ENCODE data around the gene ZNHIT3. TPM values are rescaled to one million over a fixed set of nuclear protein-coding genes. Genes with fewer than 3 reads are reported as not detected.

Gene ZNHIT3
- total and polyA plus RNA-seq, 2 of the 13 experiments (the other 11 are each of a cell fraction or from before 2014, with no cell fraction given), result 66.6 to 77.4 TPM

DNA sequence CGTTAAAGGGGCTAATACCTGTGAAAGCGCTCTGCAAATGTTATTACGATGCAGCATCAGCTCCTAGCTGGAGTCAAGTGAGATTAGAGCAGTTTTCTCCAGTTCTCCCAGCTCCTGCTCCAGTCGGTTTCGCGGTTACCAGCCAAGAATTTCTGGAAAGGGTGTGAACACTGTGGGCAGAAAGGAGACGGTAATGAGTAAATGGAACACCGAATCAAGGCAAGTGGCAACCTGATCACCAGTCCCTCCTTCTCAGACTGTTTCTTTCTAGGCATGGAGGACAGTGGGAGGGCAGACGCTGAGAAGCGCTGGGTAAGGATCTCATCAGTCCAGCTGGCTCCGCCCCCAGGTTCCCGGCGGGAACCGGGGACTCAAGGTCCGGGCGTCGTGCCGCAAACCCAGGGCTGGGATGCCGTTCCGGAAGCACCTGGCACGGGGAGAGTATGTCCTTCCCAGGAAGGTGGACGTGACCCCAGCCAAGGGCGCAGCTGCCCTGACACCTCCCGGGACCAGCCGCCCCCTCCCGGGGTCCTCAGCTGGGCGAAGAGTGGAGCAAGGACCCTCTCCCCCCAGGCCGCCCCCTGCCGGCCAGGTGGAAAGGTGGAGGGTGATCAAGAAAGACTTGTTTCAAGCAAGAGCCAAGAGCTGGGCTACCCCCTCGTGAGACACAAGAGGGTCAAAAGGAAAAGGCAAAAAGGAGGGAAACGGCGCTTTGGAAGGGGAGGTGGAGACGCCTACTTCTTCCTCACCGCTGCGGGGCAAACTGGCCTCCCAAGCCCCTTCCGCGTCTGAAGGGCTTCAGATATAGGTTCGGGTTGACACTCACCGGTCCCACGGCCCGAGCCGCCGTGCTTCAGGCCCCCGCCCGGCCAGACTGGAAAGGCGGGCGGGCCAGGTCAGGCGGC is 47.7 kb downstream of the ZNHIT3 start (continued):
- TF ChIP-seq CCDC6 (CRISPR knock-in tag; IDR thresholded peaks at IDR 0.05) (peak; percentile 38; the same call in 1 of the 2 replicates), ZMAT3 (CRISPR knock-in tag; conservative IDR thresholded peaks at IDR 0.05) (no peak; the same call in none of the 2 replicates), ZNF790 (CRISPR knock-in tag; IDR thresholded peaks at IDR 0.05; ENCODE audit: borderline replicate concordance) (peak; percentile 7; the same call in 1 of the 2 replicates), ZNF30 (CRISPR knock-in tag; IDR thresholded peaks at IDR 0.05) (no peak), SPEN (CRISPR knock-in tag; IDR thresholded peaks at IDR 0.05; ENCODE audit: low read depth) (peak; percentile 16), ZNF335 (CRISPR knock-in tag; IDR thresholded peaks at IDR 0.05) (peak; percentile 21; the same call in 1 of the 2 replicates), ZNF605 (CRISPR knock-in tag; IDR thresholded peaks at IDR 0.05) (0 out of 2 replicates have a peak, but pooled peaks have one; percentile 38)
- TF ChIP-seq, protein P1, sequence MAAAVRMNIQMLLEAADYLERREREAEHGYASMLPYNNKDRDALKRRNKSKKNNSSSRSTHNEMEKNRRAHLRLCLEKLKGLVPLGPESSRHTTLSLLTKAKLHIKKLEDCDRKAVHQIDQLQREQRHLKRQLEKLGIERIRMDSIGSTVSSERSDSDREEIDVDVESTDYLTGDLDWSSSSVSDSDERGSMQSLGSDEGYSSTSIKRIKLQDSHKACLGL (CRISPR knock-in tag; IDR thresholded peaks at IDR 0.05), result 0 out of 2 replicates have a peak, but pooled peaks have one; percentile 5
- TF ChIP-seq, protein P2, sequence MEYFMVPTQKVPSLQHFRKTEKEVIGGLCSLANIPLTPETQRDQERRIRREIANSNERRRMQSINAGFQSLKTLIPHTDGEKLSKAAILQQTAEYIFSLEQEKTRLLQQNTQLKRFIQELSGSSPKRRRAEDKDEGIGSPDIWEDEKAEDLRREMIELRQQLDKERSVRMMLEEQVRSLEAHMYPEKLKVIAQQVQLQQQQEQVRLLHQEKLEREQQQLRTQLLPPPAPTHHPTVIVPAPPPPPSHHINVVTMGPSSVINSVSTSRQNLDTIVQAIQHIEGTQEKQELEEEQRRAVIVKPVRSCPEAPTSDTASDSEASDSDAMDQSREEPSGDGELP (IDR thresholded peaks at IDR 0.05; ENCODE audit: borderline replicate concordance, low read depth), result peak; percentile 75; the same call in 1 of the 2 replicates
- TF ChIP-seq, protein P3, sequence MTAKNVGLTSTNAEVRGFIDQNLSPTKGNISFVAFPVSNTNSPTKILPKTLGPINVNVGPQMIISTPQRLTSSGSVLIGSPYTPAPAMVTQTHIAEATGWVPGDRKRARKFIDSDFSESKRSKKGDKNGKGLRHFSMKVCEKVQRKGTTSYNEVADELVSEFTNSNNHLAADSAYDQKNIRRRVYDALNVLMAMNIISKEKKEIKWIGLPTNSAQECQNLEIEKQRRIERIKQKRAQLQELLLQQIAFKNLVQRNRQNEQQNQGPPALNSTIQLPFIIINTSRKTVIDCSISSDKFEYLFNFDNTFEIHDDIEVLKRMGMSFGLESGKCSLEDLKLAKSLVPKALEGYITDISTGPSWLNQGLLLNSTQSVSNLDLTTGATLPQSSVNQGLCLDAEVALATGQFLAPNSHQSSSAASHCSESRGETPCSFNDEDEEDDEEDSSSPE (CRISPR knock-in tag; IDR thresholded peaks at IDR 0.05), result peak; percentile 83
- TF ChIP-seq, protein P4, sequence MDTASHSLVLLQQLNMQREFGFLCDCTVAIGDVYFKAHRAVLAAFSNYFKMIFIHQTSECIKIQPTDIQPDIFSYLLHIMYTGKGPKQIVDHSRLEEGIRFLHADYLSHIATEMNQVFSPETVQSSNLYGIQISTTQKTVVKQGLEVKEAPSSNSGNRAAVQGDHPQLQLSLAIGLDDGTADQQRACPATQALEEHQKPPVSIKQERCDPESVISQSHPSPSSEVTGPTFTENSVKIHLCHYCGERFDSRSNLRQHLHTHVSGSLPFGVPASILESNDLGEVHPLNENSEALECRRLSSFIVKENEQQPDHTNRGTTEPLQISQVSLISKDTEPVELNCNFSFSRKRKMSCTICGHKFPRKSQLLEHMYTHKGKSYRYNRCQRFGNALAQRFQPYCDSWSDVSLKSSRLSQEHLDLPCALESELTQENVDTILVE (CRISPR knock-in tag; IDR thresholded peaks at IDR 0.05), result peak; percentile 38; the same call in 1 of the 2 replicates
- TF ChIP-seq, protein P5, sequence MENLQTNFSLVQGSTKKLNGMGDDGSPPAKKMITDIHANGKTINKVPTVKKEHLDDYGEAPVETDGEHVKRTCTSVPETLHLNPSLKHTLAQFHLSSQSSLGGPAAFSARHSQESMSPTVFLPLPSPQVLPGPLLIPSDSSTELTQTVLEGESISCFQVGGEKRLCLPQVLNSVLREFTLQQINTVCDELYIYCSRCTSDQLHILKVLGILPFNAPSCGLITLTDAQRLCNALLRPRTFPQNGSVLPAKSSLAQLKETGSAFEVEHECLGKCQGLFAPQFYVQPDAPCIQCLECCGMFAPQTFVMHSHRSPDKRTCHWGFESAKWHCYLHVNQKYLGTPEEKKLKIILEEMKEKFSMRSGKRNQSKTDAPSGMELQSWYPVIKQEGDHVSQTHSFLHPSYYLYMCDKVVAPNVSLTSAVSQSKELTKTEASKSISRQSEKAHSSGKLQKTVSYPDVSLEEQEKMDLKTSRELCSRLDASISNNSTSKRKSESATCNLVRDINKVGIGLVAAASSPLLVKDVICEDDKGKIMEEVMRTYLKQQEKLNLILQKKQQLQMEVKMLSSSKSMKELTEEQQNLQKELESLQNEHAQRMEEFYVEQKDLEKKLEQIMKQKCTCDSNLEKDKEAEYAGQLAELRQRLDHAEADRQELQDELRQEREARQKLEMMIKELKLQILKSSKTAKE (CRISPR knock-in tag; IDR thresholded peaks at IDR 0.05; ENCODE audit: borderline replicate concordance), result 0 out of 2 replicates have a peak, but pooled peaks have one; percentile 47
- TF ChIP-seq, protein P6, sequence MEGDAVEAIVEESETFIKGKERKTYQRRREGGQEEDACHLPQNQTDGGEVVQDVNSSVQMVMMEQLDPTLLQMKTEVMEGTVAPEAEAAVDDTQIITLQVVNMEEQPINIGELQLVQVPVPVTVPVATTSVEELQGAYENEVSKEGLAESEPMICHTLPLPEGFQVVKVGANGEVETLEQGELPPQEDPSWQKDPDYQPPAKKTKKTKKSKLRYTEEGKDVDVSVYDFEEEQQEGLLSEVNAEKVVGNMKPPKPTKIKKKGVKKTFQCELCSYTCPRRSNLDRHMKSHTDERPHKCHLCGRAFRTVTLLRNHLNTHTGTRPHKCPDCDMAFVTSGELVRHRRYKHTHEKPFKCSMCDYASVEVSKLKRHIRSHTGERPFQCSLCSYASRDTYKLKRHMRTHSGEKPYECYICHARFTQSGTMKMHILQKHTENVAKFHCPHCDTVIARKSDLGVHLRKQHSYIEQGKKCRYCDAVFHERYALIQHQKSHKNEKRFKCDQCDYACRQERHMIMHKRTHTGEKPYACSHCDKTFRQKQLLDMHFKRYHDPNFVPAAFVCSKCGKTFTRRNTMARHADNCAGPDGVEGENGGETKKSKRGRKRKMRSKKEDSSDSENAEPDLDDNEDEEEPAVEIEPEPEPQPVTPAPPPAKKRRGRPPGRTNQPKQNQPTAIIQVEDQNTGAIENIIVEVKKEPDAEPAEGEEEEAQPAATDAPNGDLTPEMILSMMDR (CRISPR knock-in tag; IDR thresholded peaks at IDR 0.05), result peak; percentile 83
- TF ChIP-seq, protein P7, sequence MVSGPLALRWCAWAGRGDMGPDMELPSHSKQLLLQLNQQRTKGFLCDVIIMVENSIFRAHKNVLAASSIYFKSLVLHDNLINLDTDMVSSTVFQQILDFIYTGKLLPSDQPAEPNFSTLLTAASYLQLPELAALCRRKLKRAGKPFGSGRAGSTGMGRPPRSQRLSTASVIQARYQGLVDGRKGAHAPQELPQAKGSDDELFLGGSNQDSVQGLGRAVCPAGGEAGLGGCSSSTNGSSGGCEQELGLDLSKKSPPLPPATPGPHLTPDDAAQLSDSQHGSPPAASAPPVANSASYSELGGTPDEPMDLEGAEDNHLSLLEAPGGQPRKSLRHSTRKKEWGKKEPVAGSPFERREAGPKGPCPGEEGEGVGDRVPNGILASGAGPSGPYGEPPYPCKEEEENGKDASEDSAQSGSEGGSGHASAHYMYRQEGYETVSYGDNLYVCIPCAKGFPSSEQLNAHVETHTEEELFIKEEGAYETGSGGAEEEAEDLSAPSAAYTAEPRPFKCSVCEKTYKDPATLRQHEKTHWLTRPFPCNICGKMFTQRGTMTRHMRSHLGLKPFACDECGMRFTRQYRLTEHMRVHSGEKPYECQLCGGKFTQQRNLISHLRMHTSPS (CRISPR knock-in tag; IDR thresholded peaks at IDR 0.05; ENCODE audit: low read depth), result 0 out of 2 replicates have a peak, but pooled peaks have one; percentile 3
